ENCODE data around the gene DGKB. TPM values are rescaled to one million over a fixed set of nuclear protein-coding genes. Genes with fewer than 3 reads are reported as not detected.

The DGKB gene
- total RNA-seq, 4 donors from 2014 or later, result 0.40 to 3.8 (median 0.82) TPM; not detected in 1

DNA sequence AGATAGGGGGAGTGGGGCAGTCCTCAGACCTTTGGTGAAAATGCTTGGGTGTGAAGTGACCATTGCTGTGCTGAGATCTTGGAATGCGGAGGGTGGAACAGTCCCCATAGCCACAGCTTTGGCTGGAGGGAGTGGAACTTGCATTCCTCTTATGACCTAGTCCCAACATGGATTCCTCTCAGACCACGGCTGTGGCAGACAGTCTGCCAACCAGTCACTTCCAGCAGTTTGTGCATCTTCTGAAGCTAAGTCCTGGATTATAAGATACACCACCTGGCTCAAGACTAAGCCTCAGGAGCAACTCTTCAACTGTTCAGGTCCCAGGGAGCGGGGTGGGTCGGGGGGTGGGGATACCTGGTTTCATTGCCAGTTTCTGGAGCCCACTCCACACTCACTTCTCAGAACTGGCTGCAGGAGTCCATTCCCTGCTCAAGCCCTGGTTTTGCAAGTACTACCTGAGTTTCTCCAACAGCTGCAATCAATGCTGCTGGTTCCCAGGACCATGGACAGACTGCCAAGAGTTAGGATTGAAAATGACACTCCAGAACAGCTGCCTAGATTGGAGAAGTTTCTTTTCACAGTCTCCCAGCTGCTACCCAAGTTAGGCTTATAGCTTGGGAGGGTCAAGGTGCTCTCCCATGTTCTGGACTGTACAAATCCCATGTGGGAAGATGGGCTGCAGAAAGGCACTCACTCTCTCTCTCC is 29.1 kb upstream of the DGKB start:
- Histone ChIP-seq H3K27ac (no peak overlapping the region), H3K4me1 (peaks cover 0 to 8% (median 5%) of the 10 kb centered on the region in 4 donors), H3K9me3 (no peaks in the 10 kb centered on the region), H3K4me3 (no peak overlapping the region), H3K27me3 (no peaks in the 10 kb centered on the region), H3K36me3 (no peaks in the 10 kb centered on the region)
- in situ Hi-C loops (cut with MboI; ENCODE audit: low pct_ligation_motif_present in 1 of 4, low pct_unique_long_range_greater_than_20kb in 1 of 4, low sequenced_read_pairs in 3 of 4) (no loop called here), intact Hi-C loops (cut with DNase I; ENCODE audit: low total_unique reads) (no loop called here)
- 92% methylated on average over 4 of the region's 4 CpGs; no CpG with 5 or more reads in 1 of the 2 donors for WGBS, 2 donors (ENCODE audit: low coverage in 1 of 2)
- TF ChIP-seq, protein P1, sequence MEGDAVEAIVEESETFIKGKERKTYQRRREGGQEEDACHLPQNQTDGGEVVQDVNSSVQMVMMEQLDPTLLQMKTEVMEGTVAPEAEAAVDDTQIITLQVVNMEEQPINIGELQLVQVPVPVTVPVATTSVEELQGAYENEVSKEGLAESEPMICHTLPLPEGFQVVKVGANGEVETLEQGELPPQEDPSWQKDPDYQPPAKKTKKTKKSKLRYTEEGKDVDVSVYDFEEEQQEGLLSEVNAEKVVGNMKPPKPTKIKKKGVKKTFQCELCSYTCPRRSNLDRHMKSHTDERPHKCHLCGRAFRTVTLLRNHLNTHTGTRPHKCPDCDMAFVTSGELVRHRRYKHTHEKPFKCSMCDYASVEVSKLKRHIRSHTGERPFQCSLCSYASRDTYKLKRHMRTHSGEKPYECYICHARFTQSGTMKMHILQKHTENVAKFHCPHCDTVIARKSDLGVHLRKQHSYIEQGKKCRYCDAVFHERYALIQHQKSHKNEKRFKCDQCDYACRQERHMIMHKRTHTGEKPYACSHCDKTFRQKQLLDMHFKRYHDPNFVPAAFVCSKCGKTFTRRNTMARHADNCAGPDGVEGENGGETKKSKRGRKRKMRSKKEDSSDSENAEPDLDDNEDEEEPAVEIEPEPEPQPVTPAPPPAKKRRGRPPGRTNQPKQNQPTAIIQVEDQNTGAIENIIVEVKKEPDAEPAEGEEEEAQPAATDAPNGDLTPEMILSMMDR (IDR thresholded peaks at IDR 0.05), result no peak
- TF ChIP-seq POLR2AphosphoS5 (IDR thresholded peaks at IDR 0.05) (no peak), POLR2A (IDR thresholded peaks at IDR 0.05) (no peak), EP300 (IDR thresholded peaks at IDR 0.05; ENCODE audit: low read depth) (no peak)
- DNase-seq, result no peak

DNA sequence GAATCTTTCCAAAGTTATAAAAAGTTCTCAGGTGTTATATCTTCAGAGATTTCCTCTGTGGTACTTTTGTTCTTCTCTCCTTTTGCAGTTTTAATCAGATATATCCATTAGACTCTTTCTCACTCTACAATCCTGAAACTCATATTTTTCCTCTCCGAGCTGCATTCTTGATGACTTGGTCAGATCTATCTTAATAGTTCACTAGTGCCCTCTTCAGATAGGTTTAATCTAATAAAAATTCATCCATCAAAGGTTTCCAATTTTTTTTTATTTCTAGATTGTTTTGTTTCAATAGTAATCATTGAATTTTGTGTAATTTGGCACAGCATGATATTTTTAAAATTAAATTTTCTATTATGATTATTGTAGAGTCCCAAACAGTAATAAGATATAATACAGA is 21.8 kb upstream of the DGKB start:
- no peaks in the 10 kb centered on the region for H3K36me3 ChIP-seq
- no peaks in the 10 kb centered on the region for H3K4me1 ChIP-seq
- no peaks in the 10 kb centered on the region for H3K9me3 ChIP-seq
- in situ Hi-C loops (cut with MboI; ENCODE audit: low pct_ligation_motif_present in 1 of 4, low pct_unique_long_range_greater_than_20kb in 1 of 4, low sequenced_read_pairs in 3 of 4) (no loop called here), intact Hi-C loops (cut with DNase I; ENCODE audit: low total_unique reads) (no loop called here)
- no peak overlapping the region for H3K27ac ChIP-seq
- no peaks in the 10 kb centered on the region for H3K27me3 ChIP-seq
- TF ChIP-seq EP300 (IDR thresholded peaks at IDR 0.05; ENCODE audit: low read depth) (no peak), POLR2AphosphoS5 (IDR thresholded peaks at IDR 0.05) (no peak), POLR2A (IDR thresholded peaks at IDR 0.05) (no peak)
- TF ChIP-seq, protein P1 (IDR thresholded peaks at IDR 0.05), result no peak
- DNase-seq, result no peak
- WGBS, 2 donors (ENCODE audit: low coverage in 1 of 2), result 54 to 83% methylated on average over 1 of the region's 1 CpG
- H3K4me3 ChIP-seq, result no peak overlapping the region

DNA sequence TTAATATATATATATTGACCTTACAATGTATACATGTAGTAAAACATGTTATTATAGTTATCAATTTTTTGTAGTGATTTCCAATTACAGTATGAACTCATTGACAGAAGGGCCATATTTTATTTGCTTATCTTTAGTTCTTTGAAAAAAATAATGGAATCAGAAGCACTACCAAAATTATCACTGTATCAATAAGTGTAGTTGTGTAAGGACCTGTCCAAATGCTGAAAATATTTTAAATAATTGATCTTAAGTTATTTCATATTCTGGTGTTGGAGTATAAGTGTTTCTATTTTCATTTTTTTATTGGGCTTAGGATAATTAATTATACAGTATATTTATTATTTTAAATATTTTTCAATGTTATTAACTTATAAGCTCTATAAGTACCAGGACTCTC is 8.5 kb upstream of the DGKB start:
- H3K9me3 ChIP-seq, result no peaks in the 10 kb centered on the region
- H3K27ac ChIP-seq, result no peak overlapping the region
- H3K27me3 ChIP-seq, result no peaks in the 10 kb centered on the region
- no peaks in the 10 kb centered on the region for H3K36me3 ChIP-seq
- H3K4me1 ChIP-seq, result no peaks in the 10 kb centered on the region
- H3K4me3 ChIP-seq, result no peak overlapping the region
- no peak for DNase-seq
- no peak for TF ChIP-seq POLR2AphosphoS5 (IDR thresholded peaks at IDR 0.05)
- TF ChIP-seq, protein P1 (IDR thresholded peaks at IDR 0.05), result no peak
- no peak for TF ChIP-seq POLR2A (IDR thresholded peaks at IDR 0.05)
- no peak for TF ChIP-seq EP300 (IDR thresholded peaks at IDR 0.05; ENCODE audit: low read depth)
- intact Hi-C loops (cut with DNase I; ENCODE audit: low total_unique reads) (no loop called here), in situ Hi-C loops (cut with MboI; ENCODE audit: low pct_ligation_motif_present in 1 of 4, low pct_unique_long_range_greater_than_20kb in 1 of 4, low sequenced_read_pairs in 3 of 4) (no loop called here)

DNA sequence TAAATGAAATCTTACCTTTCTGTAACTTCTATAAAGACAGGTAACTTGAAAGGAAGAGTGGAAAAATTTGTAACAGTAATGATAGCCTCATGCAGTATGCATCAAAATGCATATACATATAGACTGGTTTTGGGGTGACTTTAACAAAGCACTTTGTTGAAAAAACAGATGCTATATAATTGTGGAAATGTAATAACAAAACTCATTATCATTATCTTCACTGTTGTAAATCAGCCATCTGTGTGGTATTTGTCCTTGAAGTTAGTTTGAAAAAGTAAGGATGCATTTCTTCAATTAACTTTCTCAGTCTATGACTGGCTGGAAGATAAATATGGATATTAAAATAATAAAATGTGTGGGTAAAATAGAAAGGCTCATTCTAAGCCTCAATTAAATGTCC is 6.1 kb upstream of the DGKB start:
- Histone ChIP-seq H3K36me3 (no peaks in the 10 kb centered on the region), H3K4me3 (no peak overlapping the region), H3K27me3 (no peaks in the 10 kb centered on the region), H3K9me3 (no peaks in the 10 kb centered on the region), H3K27ac (no peak overlapping the region), H3K4me1 (no peaks in the 10 kb centered on the region)
- TF ChIP-seq POLR2AphosphoS5 (IDR thresholded peaks at IDR 0.05) (no peak), EP300 (IDR thresholded peaks at IDR 0.05; ENCODE audit: low read depth) (no peak), POLR2A (IDR thresholded peaks at IDR 0.05) (no peak)
- TF ChIP-seq, protein P1 (IDR thresholded peaks at IDR 0.05), result no peak
- DNase-seq, result no peak
- in situ Hi-C loops (cut with MboI; ENCODE audit: low pct_ligation_motif_present in 1 of 4, low pct_unique_long_range_greater_than_20kb in 1 of 4, low sequenced_read_pairs in 3 of 4) (no loop called here), intact Hi-C loops (cut with DNase I; ENCODE audit: low total_unique reads) (no loop called here)
